Activated CD8-positive, alpha-beta T cell treated with anti-CD3 and anti-CD28 coated beads for 36 hours (primary cell): ENCODE data around the gene RAD50. TPM values are rescaled to one million over a fixed set of nuclear protein-coding genes. Genes with fewer than 3 reads are reported as not detected.

Experiments used
- ATAC-seq: fragments of 200-7000 bp; cut with Tn5 transposase; one replicate; pipeline ENCODE4 v1.10.0; 2021; ENCODE audit warnings: mild to moderate bottlenecking, moderate library complexity
- CTCF ChIA-PET: fragments of 350-600 bp; sonication (Branson Sonifier 250); formaldehyde crosslinking; loops from one replicate; lab custom pipeline; 2021; ENCODE audit warnings: antibody characterized with exemption; lab: Charles Lee
- POLR2A ChIA-PET: fragments of 350-600 bp; sonication (Branson Sonifier 250); formaldehyde crosslinking; loops from one replicate; lab custom pipeline; 2021; ENCODE audit warnings: antibody characterized with exemption; lab: Charles Lee
- DNase-seq: peaks from one replicate; pipeline ENCODE4 v3.0.0-alpha.2; 2020
- H3K27ac Mint-ChIP-seq: one replicate; pipeline ENCODE4 v1.8.0; 2021; ENCODE audit warnings: mild to moderate bottlenecking, mixed read lengths
- H3K27me3 Mint-ChIP-seq: one replicate; pipeline ENCODE4 v1.8.0; 2021; ENCODE audit warnings: mixed read lengths
- H3K36me3 Mint-ChIP-seq: one replicate; pipeline ENCODE4 v1.8.0; 2021; ENCODE audit warnings: low read depth, mixed read lengths
- H3K4me1 Mint-ChIP-seq: one replicate; pipeline ENCODE4 v1.8.0; 2021; ENCODE audit warnings: low read depth, mixed read lengths
- H3K4me3 Mint-ChIP-seq: one replicate; pipeline ENCODE4 v1.8.0; 2021; ENCODE audit warnings: mild to moderate bottlenecking, moderate library complexity, mixed read lengths
- H3K9me3 Mint-ChIP-seq: one replicate; pipeline ENCODE4 v1.8.0; 2021; ENCODE audit warnings: mixed read lengths
- CTCF ChIP-seq: fragments of 200-600 bp; IDR thresholded peaks from one replicate; pipeline ENCODE4 v1.8.0; 2022; ENCODE audit warnings: antibody characterized with exemption, mild to moderate bottlenecking
- intact Hi-C: fragments of 100-400 bp; cut with micrococcal nuclease; formaldehyde crosslinking; loops from one replicate; pipeline ENCODE4 v1.10.0; 2022
- total RNA-seq, 2 experiments: library from RNA; stranded (reverse); gene quantifications; one replicate each; pipeline ENCODE4 v1.2.3, GENCODE V29; 2021

The RAD50 gene
- total RNA-seq, 2 experiments from 2014 or later = 46.4 to 48.9 TPM

- Mint-ChIP-seq H3K4me3 (no peak overlapping the region), H3K4me1 (peaks cover 25% of the 10 kb centered on the region), H3K27ac (peak overlapping the region; percentile 17), H3K27me3 (no peaks in the 10 kb centered on the region), H3K36me3 (peaks cover 16% of the 10 kb centered on the region), H3K9me3 (no peaks in the 10 kb centered on the region)
- intact Hi-C loops = no loop called here
- ChIA-PET CTCF (no interaction called here), POLR2A (no interaction called here)
- ATAC-seq (no peak), DNase-seq (no peak)
- no peak for TF ChIP-seq CTCF
These were observed 135.8 kb downstream of the RAD50 start for GRCh38 chr5:132692632-132692967.

Other genes with a start within 250 kb of the RAD50 start
- 1 to 10 TPM; 4.0 to 4.1 TPM for gene SLC22A5, start 187.3 kb upstream of the RAD50 start, total RNA-seq
- 100 to 1,000 TPM; 121 to 128 TPM for gene IRF1, start 66.2 kb upstream of the RAD50 start, total RNA-seq
- gene IL5, start 13.5 kb upstream of the RAD50 start, total RNA-seq = 1 to 10 TPM; 1.6 to 1.7 TPM
- gene IL13, start 101.2 kb downstream of the RAD50 start, total RNA-seq = 1 to 10 TPM; 4.8 to 6.5 TPM
- 1 to 10 TPM in 1 of 2 experiments, under 1 TPM in 1; 0.72 to 1.4 TPM for gene IL4, start 117.0 kb downstream of the RAD50 start, total RNA-seq
- gene KIF3A, start 180.6 kb downstream of the RAD50 start, total RNA-seq = 10 to 100 TPM; 16.4 to 17.0 TPM
- 10 to 100 TPM in 1 of 2 experiments, 1 to 10 TPM in 1; 8.7 to 10.0 TPM for gene CCNI2, start 190.4 kb downstream of the RAD50 start, total RNA-seq
- gene SEPTIN8, start 220.3 kb downstream of the RAD50 start, total RNA-seq = 10 to 100 TPM; 25.2 to 27.1 TPM